K562 (cell line): Measurements from ENCODE around the gene NDUFB5. TPM values are rescaled to one million over a fixed set of nuclear protein-coding genes. Genes with fewer than 3 reads are reported as not detected.

Experiments
- ATAC-seq: fragments of 200-7000 bp; cut with Tn5 transposase; 3 replicates; pipeline ENCODE4 v1.9.1; 2020; ENCODE audit warnings: moderate library complexity
- BruUV-seq: library from RNA; stranded (reverse); fragments of 400-500 nt; replicated peaks from 2 replicates; lab custom pipeline; 2021; lab: Mats Ljungman, UMichigan
- CTCF ChIA-PET: fragments of 300-600 bp; formaldehyde crosslinking; extraction: SDS; loops from one replicate; lab custom pipeline; 2021; ENCODE audit warnings: low intra/inter-chr PET ratio; lab: Yijun Ruan, JAX
- POLR2A ChIA-PET: fragments of 300-600, 350-650 bp; sonication (Branson Sonifier 250); formaldehyde crosslinking; extraction: SDS; loops from one replicate; lab custom pipeline; 2021; ENCODE audit warnings: antibody characterized with exemption, inconsistent platforms; lab: Yijun Ruan, JAX
- DNase-seq, 4 experiments: peaks; one replicate each; pipeline versions ENCODE4 v3.0.0 to v3.0.0-alpha.2; 2011 to 2018; ENCODE audit warnings: low spot score in 3 of 4, mixed read lengths in 3 of 4; ENCODE audit errors: extremely low read depth in 1 of 4
- FAIRE-seq: peaks from 2 replicates; lab custom pipeline; 2011; peaks lifted over from hg19 to GRCh38; lab: Jason Lieb, UNC
- H2AFZ ChIP-seq: 2 replicates; pipeline ENCODE4 v1.6.0; 2011; ENCODE audit warnings: low read depth, low read length, control low read depth, inconsistent platforms
- H3K27ac ChIP-seq: fragments of 200-600 bp; 3 replicates; pipeline ENCODE4 v1.8.0; 2011; ENCODE audit warnings: low read depth, mild to moderate bottlenecking, control low read depth, inconsistent platforms, low read length, moderate library complexity, mixed read lengths; ENCODE audit errors: extremely low read depth
- H3K27me3 ChIP-seq, 2 experiments: fragments of 300-600 bp in 1 of 2; 2 replicates in 1 of 2; 3 replicates in 1 of 2; pipeline versions ENCODE4 v1.6.0 to v1.8.0; 2011; ENCODE audit warnings: inconsistent platforms in 2 of 2, low read length in 2 of 2, mild to moderate bottlenecking in 1 of 2, mixed read lengths in 1 of 2, moderate library complexity in 1 of 2; ENCODE audit not compliant: control insufficient read depth in 2 of 2, insufficient read depth in 2 of 2
- H3K36me3 ChIP-seq: fragments of 300-600 bp; 3 replicates; pipeline ENCODE4 v1.8.0; 2011; ENCODE audit warnings: mild to moderate bottlenecking, low read length, inconsistent platforms; ENCODE audit not compliant: control insufficient read depth, insufficient read depth
- H3K4me1 ChIP-seq, 2 experiments: fragments of 200-600 bp in 1 of 2; replicated peaks in 1 of 2; 2 replicates in 1 of 2; 3 replicates in 1 of 2; pipeline versions ENCODE4 v1.5.1 to v1.8.0; 2011; ENCODE audit warnings: inconsistent platforms in 2 of 2, low read length in 2 of 2, mild to moderate bottlenecking in 1 of 2, mixed read lengths in 1 of 2, moderate library complexity in 1 of 2; ENCODE audit not compliant: control insufficient read depth in 2 of 2, insufficient read depth in 2 of 2
- H3K4me2 ChIP-seq: 2 replicates; pipeline ENCODE4 v1.6.1; 2011; ENCODE audit warnings: low read length, control low read depth, inconsistent platforms, mixed read lengths; ENCODE audit not compliant: insufficient read depth
- H3K4me3 ChIP-seq: fragments of 200-600 bp; sonication (generic), shearing (Covaris generic); 2 replicates; pipeline ENCODE4 v1.5.1; 2016; ENCODE audit warnings: control low read depth, inconsistent platforms
- H3K79me2 ChIP-seq: fragments of 200-600 bp; 3 replicates; pipeline ENCODE4 v1.8.0; 2011; ENCODE audit warnings: low read length, inconsistent platforms; ENCODE audit not compliant: control insufficient read depth, insufficient read depth
- H3K9ac ChIP-seq, 2 experiments: 2 replicates each; pipeline versions ENCODE4 v1.6.0 to v1.6.1; 2011; ENCODE audit warnings: low read depth in 2 of 2, low read length in 2 of 2, control low read depth in 1 of 2, inconsistent platforms in 1 of 2, mild to moderate bottlenecking in 1 of 2, mixed read lengths in 1 of 2; ENCODE audit not compliant: insufficient read depth in 1 of 2
- H3K9me1 ChIP-seq: one replicate; pipeline ENCODE4 v1.6.0; 2011; ENCODE audit warnings: inconsistent platforms, mild to moderate bottlenecking, low read length, moderate library complexity; ENCODE audit not compliant: control insufficient read depth, insufficient read depth
- H3K9me3 ChIP-seq: replicated peaks from 2 replicates; pipeline ENCODE4 v1.5.1; 2011; ENCODE audit warnings: low read depth, low read length, inconsistent platforms; ENCODE audit not compliant: control insufficient read depth, insufficient read depth
- H4K20me1 ChIP-seq: replicated peaks from 2 replicates; pipeline ENCODE4 v1.6.1; 2011; ENCODE audit warnings: low read length, inconsistent platforms, mixed read lengths; ENCODE audit not compliant: control insufficient read depth, insufficient read depth
- CEBPZ ChIP-seq: fragments of 150-350 bp; IDR thresholded peaks from 2 replicates; pipeline ENCODE4 v1.6.1; 2014; ENCODE audit warnings: low read depth, mild to moderate bottlenecking, low read length, borderline replicate concordance
- ZNF217 ChIP-seq: sonication (generic); formaldehyde crosslinking; IDR thresholded peaks from 2 replicates; pipeline ENCODE4 v1.8.0; 2022; ENCODE audit warnings: mild to moderate bottlenecking, missing genetic modification reagents
- WGBS: fragments of 100-300 bp; shearing (Covaris generic); methylation state at CpG from one replicate; pipeline ENCODE4 v1.1.6; 2016; ENCODE audit warnings: low coverage, mixed read lengths; ENCODE audit not compliant: insufficient coverage; ENCODE audit errors: missing lambda C conversion rate; 5-methylcytosine and 5-hydroxymethylcytosine counted together
- in situ Hi-C: fragments of 300-500 bp; cut with MboI; formaldehyde crosslinking; loops from 4 replicates; pipeline ENCODE4 v1.15.0; 2018; ENCODE audit warnings: inconsistent platforms, mixed read lengths
- intact Hi-C: fragments of 100-400 bp; cut with micrococcal nuclease; formaldehyde crosslinking; loops from 2 replicates; pipeline ENCODE4 v1.14.2; 2022
- polyA plus RNA-seq, 8 experiments: library from polyadenylated mRNA; depleted of rRNA in 4 of 8; stranded (reverse) in 5 of 8; unstranded in 3 of 8; fragments of >200 nt; fragmentation: Nextera tagmentation in 2 of 8; fragmentation: Illumina TruSeq in 1 of 8; extraction: Ambion mirVana in 2 of 8; extraction: Trizol in 1 of 8; gene quantifications; 2 replicates each; pipeline versions ENCODE4 v1.2.1 to v1.2.3, GENCODE V29; 2011 to 2014; ENCODE audit warnings: inconsistent platforms in 1 of 8, missing spikeins in 1 of 8
- total RNA-seq, 7 experiments: library from RNA; depleted of rRNA in 6 of 7; stranded (reverse); fragments of >200 nt in 6 of 7; fragmentation: Illumina TruSeq in 2 of 7; extraction: Trizol in 2 of 7; gene quantifications; 2 replicates each; pipeline versions ENCODE4 v1.2.1 to v1.2.3, GENCODE V29; 2011 to 2021; ENCODE audit warnings: low replicate concordance in 1 of 7

Gene NDUFB5
- total and polyA plus RNA-seq, 9 of the 15 experiments (the other 6 are each of a cell fraction or from before 2014, with no cell fraction given) = 128 to 466 (median 176) TPM

GRCh38 chr3:179658606-179659005 lies 54.0 kb downstream of the NDUFB5 start:
- TF ChIP-seq ZNF217 (CRISPR knock-in tag) = no peak
- no peak for TF ChIP-seq CEBPZ
- intact Hi-C loops = loop anchor here (10.0 kb wide), 1 partner anchor 146 kb away; no protein-coding TSS in a partner anchor
- Histone ChIP-seq H3K9ac (no peak overlapping the region), H3K27ac (no peak overlapping the region), H3K4me3 (no peak overlapping the region), H3K4me2 (no peak overlapping the region), H4K20me1 (0 out of 2 replicates have a peak, but pooled peaks cover 2% of the 10 kb centered on the region), H3K9me1 (no peaks in the 10 kb centered on the region), H2AFZ (no peak overlapping the region), H3K4me1 (peaks cover 0 to 5% of the 10 kb centered on the region in 2 experiments; a peak in 3 of 5 replicates), H3K79me2 (no peaks in the 10 kb centered on the region), H3K9me3 (no peaks in the 10 kb centered on the region), H3K36me3 (no peaks in the 10 kb centered on the region), H3K27me3 (peaks cover 23 to 35% of the 10 kb centered on the region in 2 experiments; a peak in 4 of 5 replicates)
- no TSS peak for BruUV-seq
- ChIA-PET CTCF (no interaction called here), POLR2A (interaction anchor here (1.3 to 1.5 kb wide), 2 partner anchors 8 to 9 kb away, joined by 3 to 5 read pairs; no protein-coding TSS in a partner anchor)
- ATAC-seq (peak; percentile 30; the same call in 2 of the 3 replicates), DNase-seq (no peak), FAIRE-seq (no peak)
- in situ Hi-C loops = no loop called here
- 4% methylated on average over 2 of the region's 2 CpGs for WGBS
